ENCODE data around the gene HSPA12B.
"Not testable (repeated sequence)": the region's sequence is repeated elsewhere in the genome, so short reads cannot be mapped to it uniquely, and the experiment has no call there.

HSPA12B gene

DNA sequence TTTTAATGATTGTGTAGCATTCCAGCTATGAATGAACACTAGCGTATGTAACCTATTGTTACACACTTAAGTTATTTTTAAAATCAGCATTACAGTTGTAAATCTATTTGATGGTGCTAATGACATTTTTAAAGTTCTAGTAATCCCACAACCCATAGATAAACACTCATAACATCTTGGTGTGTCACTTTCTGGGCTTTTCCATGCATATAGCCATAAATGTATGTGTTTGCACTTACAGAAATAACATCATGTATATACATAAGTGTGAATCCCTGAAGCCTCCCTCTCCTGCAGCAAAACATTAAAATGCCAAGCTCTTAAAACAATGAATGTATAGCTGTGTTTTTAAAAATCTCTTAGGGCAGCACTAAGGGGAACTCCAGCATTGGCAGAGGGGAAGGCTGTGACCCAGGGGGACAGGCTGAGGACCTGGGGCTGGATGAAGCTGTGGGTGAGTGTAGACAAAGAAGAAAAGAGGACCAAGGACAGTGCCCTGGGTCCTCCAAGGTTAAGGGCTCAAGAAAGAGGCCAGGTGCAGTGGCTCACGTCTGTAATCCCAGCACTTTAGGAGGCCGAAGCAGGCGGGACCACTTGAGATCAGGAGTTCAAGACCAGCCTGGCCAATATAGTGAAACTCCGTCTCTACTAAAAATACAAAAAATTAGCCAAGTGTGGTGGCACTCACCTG, 55.0 kb downstream of the HSPA12B start:
- no peak for DNase-seq (ENCODE audit: low read depth)

- no peak for DNase-seq (ENCODE audit: low read depth)
Measured at GRCh38 chr20:3788685-3789155, 56.2 kb downstream of the HSPA12B start.

GRCh38 chr20:3789201-3789600, 56.7 kb downstream of the HSPA12B start:
- DNase-seq (ENCODE audit: low read depth), result not testable (repeated sequence)

DNA sequence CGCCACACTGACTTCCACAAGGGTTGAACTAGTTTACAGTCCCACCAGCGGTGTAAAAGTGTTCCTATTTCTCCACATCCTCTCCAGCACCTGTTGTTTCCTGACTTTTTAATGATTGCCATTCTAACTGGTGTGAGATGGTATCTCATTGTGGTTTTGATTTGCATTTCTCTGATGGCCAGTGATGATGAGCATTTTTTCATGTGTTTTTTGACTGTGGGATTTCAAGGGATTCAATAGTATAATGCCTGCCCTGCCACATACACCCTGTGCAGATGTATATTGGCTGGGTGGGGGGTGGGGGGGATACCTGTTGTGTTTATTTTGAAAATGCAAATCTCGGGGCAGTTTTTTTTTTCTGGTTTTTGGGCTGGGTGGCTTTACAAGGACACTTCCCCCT, 61.7 kb downstream of the HSPA12B start:
- not testable (repeated sequence) for DNase-seq (ENCODE audit: low read depth)

DNA sequence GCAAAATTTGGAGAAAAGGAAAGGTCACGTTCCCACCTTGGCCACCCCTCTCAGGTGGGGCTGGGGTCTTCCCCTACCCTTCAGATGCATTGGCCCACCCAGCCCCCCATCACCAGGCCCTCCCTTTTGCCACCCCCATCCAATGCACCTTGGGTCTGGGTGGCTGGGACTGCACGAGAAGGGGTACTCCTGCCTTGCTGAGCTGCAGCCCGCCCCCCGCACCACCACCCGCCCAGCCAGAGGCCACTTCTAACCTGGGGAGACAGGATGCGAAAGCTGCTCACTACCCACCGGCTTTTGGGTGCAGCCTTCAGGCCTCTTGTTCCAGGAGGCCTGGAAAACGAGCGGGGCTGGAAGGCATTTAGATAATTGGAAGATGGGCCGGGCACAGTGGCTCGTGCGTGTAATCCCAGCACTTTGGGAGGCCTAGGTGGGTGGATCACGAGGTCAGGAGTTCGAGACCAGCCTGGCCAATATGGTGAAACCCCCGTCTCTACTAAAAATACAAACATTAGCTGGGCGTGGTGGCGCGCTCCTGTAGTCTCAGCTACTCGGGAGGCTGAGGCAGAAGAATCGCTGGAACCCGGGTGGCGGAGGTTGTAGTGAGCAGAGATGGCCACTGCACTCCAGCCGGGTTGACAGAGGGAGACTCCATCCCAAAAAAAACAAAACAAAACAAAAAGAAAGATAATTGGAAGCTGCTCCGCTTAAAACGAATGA, 62.4 kb downstream of the HSPA12B start:
- DNase-seq (ENCODE audit: low read depth), result no peak

- DNase-seq (ENCODE audit: low read depth), result peak; percentile 82
Measured at GRCh38 chr20:3795511-3796468, 63.3 kb downstream of the HSPA12B start, which contains the start of gene CDC25B. Gene CDC25B (plus strand): TSS chr20:3796310. CDS start chr20:3796532, 222 bp downstream.

DNA sequence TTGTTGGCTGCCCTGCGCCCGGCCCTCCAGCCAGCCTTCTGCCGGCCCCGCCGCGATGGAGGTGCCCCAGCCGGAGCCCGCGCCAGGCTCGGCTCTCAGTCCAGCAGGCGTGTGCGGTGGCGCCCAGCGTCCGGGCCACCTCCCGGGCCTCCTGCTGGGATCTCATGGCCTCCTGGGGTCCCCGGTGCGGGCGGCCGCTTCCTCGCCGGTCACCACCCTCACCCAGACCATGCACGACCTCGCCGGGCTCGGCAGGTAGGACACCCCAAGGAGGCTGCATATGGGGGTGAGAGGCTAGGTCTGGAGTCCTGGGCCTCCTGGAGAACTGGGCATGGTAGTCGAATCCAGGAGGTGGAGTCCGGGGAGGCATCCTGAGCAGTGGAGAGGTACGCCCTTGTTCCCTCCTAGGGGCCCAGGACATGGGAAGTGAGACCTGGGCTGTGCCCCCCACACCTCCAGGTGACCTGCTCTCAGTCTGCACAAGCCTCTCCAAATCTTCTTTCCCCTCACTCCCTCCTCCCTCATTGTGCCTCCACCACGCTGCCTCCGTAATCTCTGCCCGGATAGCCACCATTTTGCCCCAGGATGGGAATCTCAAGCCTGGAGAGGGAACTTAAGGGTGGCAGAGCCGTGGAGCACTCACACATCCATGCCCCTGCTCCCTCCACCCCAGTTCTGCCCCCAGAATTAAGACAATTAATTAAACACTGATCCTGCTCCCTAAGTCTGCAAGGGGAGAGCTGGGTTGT, 64.2 kb downstream of the HSPA12B start:
- no peak for DNase-seq (ENCODE audit: low read depth)

GRCh38 chr20:3797226-3797545, 64.7 kb downstream of the HSPA12B start:
- no peak for DNase-seq (ENCODE audit: low read depth)

DNA sequence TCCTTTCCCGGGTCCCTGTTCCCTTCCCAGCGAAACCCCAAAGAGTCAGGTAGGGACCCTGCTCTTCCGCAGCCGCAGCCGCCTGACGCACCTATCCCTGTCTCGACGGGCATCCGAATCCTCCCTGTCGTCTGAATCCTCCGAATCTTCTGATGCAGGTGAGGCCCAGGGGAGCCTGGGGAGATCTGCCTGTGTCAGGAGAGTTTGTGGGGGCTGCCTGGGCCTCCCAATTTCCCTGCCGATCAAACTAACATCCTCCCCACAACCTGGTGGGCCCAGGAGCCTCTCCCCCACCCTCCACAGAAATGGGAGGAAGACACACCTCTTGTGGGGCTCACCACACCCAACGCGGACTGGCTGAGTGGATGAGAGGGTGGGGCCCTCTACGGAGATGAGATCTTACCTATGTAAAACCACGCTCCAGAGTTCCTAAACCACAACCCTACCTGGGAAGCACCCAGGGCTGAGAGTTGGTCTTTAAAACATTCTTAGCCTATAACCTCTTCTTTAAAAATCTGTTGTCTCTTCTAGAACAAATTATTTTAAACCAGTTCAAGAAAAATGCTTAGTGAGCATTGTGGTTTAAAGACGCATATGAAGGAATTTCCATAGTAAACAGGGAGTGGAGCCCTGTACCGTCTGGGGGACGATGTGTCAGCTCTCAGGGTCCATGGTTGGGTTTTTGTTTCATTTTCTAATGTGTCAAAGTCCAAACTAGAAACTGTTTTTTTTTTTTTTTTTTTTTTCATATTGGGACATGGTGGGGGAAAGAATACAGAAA, 65.3 kb downstream of the HSPA12B start:
- DNase-seq (ENCODE audit: low read depth), result peak; percentile 42

DNA sequence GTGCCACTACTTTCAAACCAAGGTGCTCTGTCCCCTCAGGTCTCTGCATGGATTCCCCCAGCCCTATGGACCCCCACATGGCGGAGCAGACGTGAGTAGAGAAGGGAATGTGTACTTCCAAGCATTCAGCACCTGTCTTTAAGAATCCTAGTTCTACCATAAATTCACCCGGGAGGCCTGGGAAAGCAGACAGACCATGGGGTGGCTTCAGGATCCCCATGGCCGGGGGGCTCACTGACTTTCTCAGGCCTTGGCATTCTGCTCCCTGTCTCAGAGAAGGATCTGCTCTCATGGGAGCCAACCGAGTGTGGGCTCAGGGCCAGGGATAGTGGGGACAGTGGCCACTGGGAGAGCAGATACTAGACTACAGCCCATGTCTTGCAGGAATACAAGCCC, 65.9 kb downstream of the HSPA12B start:
- DNase-seq (ENCODE audit: low read depth), result no peak

DNA sequence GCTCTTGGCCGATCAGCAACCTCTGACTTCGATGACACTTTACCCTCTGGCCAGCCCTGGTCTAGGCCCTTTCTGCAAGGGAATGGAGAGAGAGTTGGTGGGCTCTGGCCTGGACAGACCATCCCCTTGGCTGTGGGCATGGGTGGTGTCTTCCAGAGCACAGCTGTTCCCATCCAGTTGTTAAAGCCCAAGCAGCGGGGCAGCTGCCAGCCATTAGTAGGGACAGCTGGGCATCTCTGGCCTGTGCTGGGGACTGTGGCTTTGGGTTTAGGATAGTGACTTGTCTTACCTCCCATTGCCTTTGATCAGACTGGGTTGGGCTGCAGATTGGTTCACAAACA, 66.4 kb downstream of the HSPA12B start:
- no peak for DNase-seq (ENCODE audit: low read depth)

GRCh38 chr20:3800256-3800877, 67.9 kb downstream of the HSPA12B start:
- DNase-seq (ENCODE audit: low read depth), result no peak

DNA sequence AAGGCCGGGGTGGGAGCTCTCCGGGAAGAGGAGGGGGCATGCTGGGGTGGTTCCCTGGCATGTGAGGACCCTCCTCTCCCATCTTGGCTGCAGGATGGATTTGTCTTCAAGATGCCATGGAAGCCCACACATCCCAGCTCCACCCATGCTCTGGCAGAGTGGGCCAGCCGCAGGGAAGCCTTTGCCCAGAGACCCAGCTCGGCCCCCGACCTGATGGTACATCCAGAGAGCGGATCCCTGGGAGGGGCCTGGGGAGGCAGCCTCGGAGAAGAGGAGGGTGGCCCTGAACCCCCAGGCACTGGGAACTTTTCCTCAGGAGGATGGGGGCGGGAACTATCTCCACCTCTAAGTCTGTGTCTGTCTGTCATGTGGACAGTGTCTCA, 68.4 kb downstream of the HSPA12B start:
- DNase-seq (ENCODE audit: low read depth), result no peak

GRCh38 chr20:3801299-3801698, 68.8 kb downstream of the HSPA12B start:
- no peak for DNase-seq (ENCODE audit: low read depth)

DNA sequence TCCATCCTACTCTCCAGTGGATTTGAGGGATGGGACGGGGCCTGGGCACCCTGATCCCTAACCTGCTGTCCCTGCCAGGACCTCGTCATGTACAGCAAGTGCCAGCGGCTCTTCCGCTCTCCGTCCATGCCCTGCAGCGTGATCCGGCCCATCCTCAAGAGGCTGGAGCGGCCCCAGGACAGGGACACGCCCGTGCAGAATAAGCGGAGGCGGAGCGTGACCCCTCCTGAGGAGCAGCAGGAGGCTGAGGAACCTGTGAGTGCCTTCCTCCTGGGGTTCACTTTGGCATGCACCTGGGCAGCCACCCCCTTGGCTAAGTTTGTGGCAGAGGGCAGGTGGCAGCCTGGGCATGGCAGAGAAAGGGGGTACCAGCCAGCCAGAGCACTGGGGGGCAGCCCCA, 69.4 kb downstream of the HSPA12B start:
- DNase-seq (ENCODE audit: low read depth), result no peak
